Motor neuron (in vitro differentiated cells): ENCODE data around the gene CEACAM18. TPM values are rescaled to one million over a fixed set of nuclear protein-coding genes. Genes with fewer than 3 reads are reported as not detected.

Source experiments
- ATAC-seq, 8 experiments: fragments of 200-7000 bp; cut with Tn5 transposase; replicated peaks in 6 of 8; 2 replicates each; pipeline ENCODE4 v1.8.0; 2021; ENCODE audit warnings: mild to moderate bottlenecking in 8 of 8, moderate library complexity in 8 of 8
- H3K27ac ChIP-seq, 2 donors: fragments of 250-450 bp; sonication (Bioruptor Pico); 2 replicates each; pipeline ENCODE4 v1.9.0; 2021; ENCODE audit warnings: antibody characterized with exemption in 2 of 2, mild to moderate bottlenecking in 2 of 2, moderate library complexity in 1 of 2
- H3K4me1 ChIP-seq, 2 donors: fragments of 250-450 bp; sonication (Bioruptor Pico); replicated peaks in 1 of 2; 2 replicates each; pipeline ENCODE4 v1.6.1; 2021; ENCODE audit warnings: antibody characterized with exemption in 2 of 2, mild to moderate bottlenecking in 2 of 2, moderate library complexity in 1 of 2
- H3K4me3 ChIP-seq, 5 donors: fragments of 250-450 bp; sonication (Bioruptor Pico); 2 replicates each; pipeline ENCODE4 v1.9.0; 2021; ENCODE audit warnings: antibody characterized with exemption in 5 of 5, mild to moderate bottlenecking in 5 of 5, moderate library complexity in 4 of 5
- WGBS, 10 experiments: fragments of 450-650 bp; shearing (Covaris generic); methylation state at CpG; one replicate each; pipeline ENCODE4 v1.0.0; 2022; 5-methylcytosine and 5-hydroxymethylcytosine counted together
- in situ Hi-C, 9 experiments: fragments of 400-800 bp; cut with MboI; loops; one replicate each; pipeline ENCODE4 v1.15.0; 2021; ENCODE audit warnings: low sequenced_read_pairs in 9 of 9, low pct_unique_long_range_greater_than_20kb in 2 of 9; ENCODE audit not compliant: unreplicated experiment in 9 of 9
- total RNA-seq, 8 experiments: library from RNA; unstranded; fragments of 300-600 nt; gene quantifications; 2 replicates each; pipeline versions ENCODE4 v1.2.3 to v1.2.4, GENCODE V29; 2022

The CEACAM18 gene
- total RNA-seq, 8 experiments from 2014 or later: not detected

DNA sequence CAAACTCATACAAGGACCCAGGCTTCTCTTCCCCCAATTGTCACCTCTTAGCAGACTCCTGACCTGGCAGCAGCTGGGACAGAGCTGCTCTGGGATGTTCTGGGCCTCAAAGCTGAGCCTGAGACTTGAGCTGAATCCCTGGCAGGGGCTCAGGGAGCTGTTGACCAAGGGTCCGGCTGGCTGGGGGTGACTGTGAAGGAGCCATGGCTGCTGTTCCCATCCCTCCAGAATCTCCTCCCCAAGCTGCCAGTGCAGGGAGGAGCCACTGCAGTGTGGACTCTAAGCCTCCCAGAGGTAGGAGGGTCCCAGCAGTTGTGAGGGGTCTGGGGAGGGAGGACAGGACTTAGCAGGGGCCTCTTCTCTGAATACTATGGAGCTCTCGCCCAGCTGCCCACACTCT lies 51.0 kb downstream of the CEACAM18 start:
- no peak overlapping the region for H3K27ac ChIP-seq
- 40 to 100% (median 51%) methylated on average over 1 of the region's 2 CpGs; no CpG with 5 or more reads in 6 of the 10 experiments for WGBS, 10 experiments
- H3K4me1 ChIP-seq: no peaks in the 10 kb centered on the region
- no peak for ATAC-seq
- in situ Hi-C loops: no loop called here
- no peak overlapping the region for H3K4me3 ChIP-seq

DNA sequence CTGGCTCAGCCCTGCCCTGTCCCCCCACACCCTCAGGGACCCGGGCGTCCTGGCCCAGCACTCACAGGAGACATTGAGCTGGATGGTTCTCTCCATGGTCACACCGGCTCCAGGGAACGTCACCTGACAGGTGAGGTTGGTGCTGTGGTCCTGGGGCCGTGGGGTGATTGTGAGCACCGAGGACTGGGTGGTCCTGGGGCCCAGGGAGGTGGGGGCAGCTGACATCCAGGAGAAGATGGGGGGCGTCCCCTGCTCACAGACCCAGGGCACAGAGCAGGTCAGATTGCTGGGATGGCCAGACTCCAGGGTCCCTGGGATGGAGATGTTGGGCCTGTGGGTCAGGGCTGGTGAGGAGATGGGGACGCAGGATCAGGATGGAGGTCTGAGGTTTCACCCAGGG lies 52.3 kb downstream of the CEACAM18 start:
- in situ Hi-C loops: no loop called here
- H3K4me1 ChIP-seq: no peaks in the 10 kb centered on the region
- WGBS, 10 experiments: 20 to 80% (median 64%) methylated on average over 1 to 3 of the region's 8 CpGs; no CpG with 5 or more reads in 7 of the 10 experiments
- no peak overlapping the region for H3K27ac ChIP-seq
- no peak for ATAC-seq
- H3K4me3 ChIP-seq: no peak overlapping the region

DNA sequence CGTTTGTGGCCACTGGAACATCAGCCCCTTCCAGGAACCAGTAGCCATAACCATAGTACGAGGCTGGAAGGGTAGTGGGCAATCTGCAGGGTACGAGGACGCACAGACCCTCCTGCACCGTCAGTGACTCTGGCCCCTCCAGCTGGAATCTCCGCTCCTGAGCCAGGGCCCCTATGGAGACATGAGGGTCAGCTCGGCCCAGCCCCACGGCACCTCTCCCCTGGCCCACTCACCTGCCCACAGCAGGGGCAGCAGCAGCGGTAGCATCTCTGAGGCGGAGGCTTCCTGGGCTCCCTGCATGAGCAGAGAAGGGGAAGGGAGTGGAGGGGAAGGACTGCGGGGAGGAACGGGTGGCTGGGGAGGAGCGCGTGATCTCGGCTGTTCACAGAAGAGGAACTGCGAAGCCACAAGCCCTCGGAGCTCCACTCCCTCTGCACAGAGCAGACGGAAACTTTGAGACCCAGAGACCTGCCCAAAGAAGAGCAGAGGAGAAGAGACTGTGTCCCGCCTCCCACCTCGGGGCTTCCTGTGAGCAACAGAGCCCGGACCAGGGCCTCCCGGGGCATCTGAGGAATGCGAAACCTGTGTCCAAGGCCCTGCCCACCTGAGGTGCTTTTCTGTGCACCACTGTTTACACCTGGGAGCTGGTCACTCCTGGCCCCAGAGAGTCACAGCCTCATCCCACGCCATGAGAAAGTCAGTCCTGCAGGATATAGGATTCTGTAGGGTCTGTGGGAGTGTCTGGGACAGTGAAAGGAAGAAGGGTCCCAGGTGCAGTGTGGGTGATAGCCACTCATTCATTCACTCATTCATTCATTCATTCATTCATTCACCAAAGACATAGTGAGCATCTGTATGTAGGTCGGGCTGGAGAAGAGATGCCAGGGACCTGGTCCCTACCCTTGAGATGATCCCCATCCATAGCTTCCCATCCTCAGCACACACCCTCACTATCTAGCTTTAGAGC lies 53.3 kb downstream of the CEACAM18 start, which contains the start of gene SIGLEC6:
TSS of gene SIGLEC6 (minus strand) at position 322 of the 967 bp plus-strand sequence. CDS start at position 300, 22 bp downstream.
- 0 to 55% (median 28%) methylated on average over 1 to 6 of the region's 25 CpGs; no CpG with 5 or more reads in 4 of the 10 experiments for WGBS, 10 experiments
- in situ Hi-C loops: no loop called here
- no peaks in the 10 kb centered on the region for H3K4me1 ChIP-seq
- no peak within 1 kb of the TSS for H3K4me3 ChIP-seq
- H3K27ac ChIP-seq: no peak within 1 kb of the TSS
- ATAC-seq: no peak

DNA sequence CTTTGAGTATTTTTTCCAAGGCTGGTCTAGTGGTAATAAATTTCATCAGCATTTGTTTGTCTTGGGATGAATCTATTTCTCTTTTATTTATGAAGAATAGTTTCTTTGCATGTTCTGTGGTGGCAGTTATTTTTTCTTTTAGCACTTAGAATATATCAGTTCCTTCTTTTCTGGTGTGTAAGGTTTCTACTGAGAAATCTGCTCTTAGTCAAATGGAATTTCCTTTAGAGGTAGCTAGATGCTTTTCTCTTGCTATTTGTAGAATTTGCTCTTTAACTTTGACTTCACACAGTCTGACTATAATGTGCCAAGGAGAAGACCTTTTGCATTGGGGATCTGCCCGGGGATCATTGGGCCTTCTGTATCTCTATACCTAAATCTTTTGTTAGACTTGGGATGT lies 57.2 kb downstream of the CEACAM18 start:
- WGBS, 10 experiments: 0 to 80% (median 25%) methylated on average over 1 of the region's 1 CpG; no CpG with 5 or more reads in 3 of the 10 experiments
- ATAC-seq: no peak
- H3K27ac ChIP-seq: no peak overlapping the region
- no peak overlapping the region for H3K4me3 ChIP-seq
- in situ Hi-C loops: no loop called here
- H3K4me1 ChIP-seq: no peaks in the 10 kb centered on the region

DNA sequence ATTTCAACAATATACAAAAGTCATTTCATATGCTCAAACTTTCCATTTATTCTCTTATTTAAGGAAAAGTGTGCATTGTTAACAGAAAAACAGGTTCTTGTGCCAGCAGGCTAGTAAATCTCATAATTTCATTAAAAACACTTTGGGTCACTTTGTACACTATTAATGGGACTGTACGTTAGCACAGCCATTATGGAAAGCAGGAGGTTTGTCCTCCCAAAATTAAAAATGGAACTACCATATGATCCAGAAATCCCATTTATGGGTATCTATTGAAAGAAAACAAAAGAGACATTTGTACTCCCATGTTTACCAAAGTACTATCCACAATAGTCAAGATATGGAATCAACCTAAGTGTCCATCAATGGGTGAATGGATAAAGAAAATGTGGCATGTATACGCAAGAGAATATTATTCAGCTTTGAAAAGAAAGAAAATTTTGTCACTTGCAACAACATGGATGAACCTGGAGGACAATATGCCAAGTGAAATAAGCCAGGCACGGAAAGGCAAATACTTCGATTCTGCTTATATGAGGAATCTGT lies 61.6 kb downstream of the CEACAM18 start:
- H3K4me3 ChIP-seq: no peak overlapping the region
- 20 to 93% (median 59%) methylated on average over 1 to 4 of the region's 4 CpGs; no CpG with 5 or more reads in 1 of the 10 experiments for WGBS, 10 experiments
- ATAC-seq: no peak
- in situ Hi-C loops: no loop called here
- no peak overlapping the region for H3K27ac ChIP-seq
- H3K4me1 ChIP-seq: no peaks in the 10 kb centered on the region

Other genes with a start within 250 kb of the CEACAM18 start
- 1 to 10 TPM in 1 of 8 experiments, under 1 TPM in 1, not detected in 6; 0.20 to 1.1 TPM for gene SIGLECL1, start 227.5 kb upstream of the CEACAM18 start, total RNA-seq
- 10 to 100 TPM in 2 of 8 experiments, 1 to 10 TPM in 3, under 1 TPM in 3; 0.20 to 13.0 (median 5.7) TPM for gene IGLON5, start 166.9 kb upstream of the CEACAM18 start, total RNA-seq
- gene VSIG10L, start 136.4 kb upstream of the CEACAM18 start, total RNA-seq: 1 to 10 TPM; 1.3 to 5.2 (median 2.2) TPM
- 100 to 1,000 TPM in 7 of 8 experiments, 10 to 100 TPM in 1; 64.7 to 217 (median 144) TPM for gene ETFB, start 112.2 kb upstream of the CEACAM18 start, total RNA-seq
- 1 to 10 TPM in 7 of 8 experiments, under 1 TPM in 1; 0.36 to 4.1 (median 2.4) TPM for gene CLDND2, start 109.5 kb upstream of the CEACAM18 start, total RNA-seq
- gene NKG7, start 105.9 kb upstream of the CEACAM18 start, total RNA-seq: under 1 TPM in 1 of 8 experiments, not detected in 7; 0.27 TPM
- gene LIM2, start 90.6 kb upstream of the CEACAM18 start, total RNA-seq: under 1 TPM in 1 of 8 experiments, not detected in 7; 0.38 TPM
- gene C19orf84, start 87.9 kb upstream of the CEACAM18 start, total RNA-seq: 1 to 10 TPM in 2 of 8 experiments, under 1 TPM in 4, not detected in 2; 0.14 to 1.2 (median 0.58) TPM
- 1 to 10 TPM in 1 of 8 experiments, under 1 TPM in 5, not detected in 2; 0.05 to 1.2 (median 0.71) TPM for gene SIGLEC10, start 60.9 kb upstream of the CEACAM18 start, total RNA-seq
- under 1 TPM in 2 of 8 experiments, not detected in 6; 0.47 to 0.51 TPM for gene SIGLEC8, start 20.1 kb upstream of the CEACAM18 start, total RNA-seq
- gene SIGLEC12, start 23.3 kb downstream of the CEACAM18 start, total RNA-seq: under 1 TPM in 2 of 8 experiments, not detected in 6; 0.08 to 0.19 TPM
- gene SIGLEC6, start 53.1 kb downstream of the CEACAM18 start, total RNA-seq: not detected
- gene ZNF175, start 92.7 kb downstream of the CEACAM18 start, total RNA-seq: 1 to 10 TPM; 3.0 to 9.5 (median 6.0) TPM
- gene SIGLEC5, start 151.9 kb downstream of the CEACAM18 start, total RNA-seq: not detected
- gene SIGLEC14, start 168.3 kb downstream of the CEACAM18 start, total RNA-seq: under 1 TPM in 1 of 8 experiments, not detected in 7; 0.24 TPM
- 10 to 100 TPM in 4 of 8 experiments, 1 to 10 TPM in 4; 2.6 to 41.8 (median 9.5) TPM for gene SPACA6, start 214.8 kb downstream of the CEACAM18 start, total RNA-seq
- gene HAS1, start 245.5 kb downstream of the CEACAM18 start, total RNA-seq: 10 to 100 TPM in 1 of 8 experiments, 1 to 10 TPM in 2, under 1 TPM in 3, not detected in 2; 0.22 to 23.8 (median 1.7) TPM